ENCODE results near the gene NUTF2.
A peak's percentile ranks its signal among the peaks of the same experiment; 100 is the strongest.

Gene NUTF2

GRCh38 chr16:67873435-67874370, 27.0 kb downstream of the NUTF2 start:
- H3K4ac ChIP-seq (ENCODE audit: low read length): peak overlapping the region; percentile 56
- H3K23ac ChIP-seq (ENCODE audit: low read depth, low read length, poor library complexity): peak overlapping the region; percentile 99
- no peak overlapping the region for H2BK15ac ChIP-seq (ENCODE audit: low read length)
- peak overlapping the region; percentile 83 for H2AFZ ChIP-seq (ENCODE audit: low read length)
- peak overlapping the region; percentile 94 for H3K18ac ChIP-seq (ENCODE audit: low read length)
- peak overlapping the region; percentile 77 to 91 for H3K4me3 ChIP-seq (ENCODE audit: low read length in 2 of 2)
- WGBS, 2 donors (ENCODE audit: extremely low coverage in 2 of 2, insufficient read length in 2 of 2, insufficient replicate concordance in 1 of 2): no CpG with 5 or more reads among the region's 23 CpGs
- H3K27ac ChIP-seq (replicated peaks; ENCODE audit: low read length): no peak overlapping the region
- peak overlapping the region; percentile 95 for H3K9ac ChIP-seq (ENCODE audit: low read depth, low read length, poor library complexity)
- peaks cover 40 to 77% of the 10 kb centered on the region in 2 donors for H3K36me3 ChIP-seq (replicated peaks in 1 of 2; ENCODE audit: control insufficient read depth in 2 of 2, insufficient read depth in 2 of 2, low read length in 2 of 2)
- peaks cover 8 to 10% of the 10 kb centered on the region in 2 donors for H3K4me1 ChIP-seq (ENCODE audit: control insufficient read depth in 2 of 2, insufficient read depth in 1 of 2, low read depth in 1 of 2, low read length in 2 of 2)
- peak overlapping the region; percentile 5 for H4K91ac ChIP-seq (ENCODE audit: low read depth, low read length, poor library complexity)
- H4K8ac ChIP-seq (ENCODE audit: low read depth, low read length): no peak overlapping the region
- no peaks in the 10 kb centered on the region for H3K9me3 ChIP-seq (replicated peaks in 1 of 2; ENCODE audit: control insufficient read depth in 2 of 2, insufficient read depth in 1 of 2, low read depth in 1 of 2, low read length in 2 of 2)
- no peak overlapping the region for H2BK120ac ChIP-seq (ENCODE audit: low read depth, low read length)
- H2BK12ac ChIP-seq (ENCODE audit: low read length): no peak overlapping the region
- peak overlapping the region; percentile 12 for H3K14ac ChIP-seq (ENCODE audit: low read length)
- H2BK5ac ChIP-seq (ENCODE audit: low read length): peak overlapping the region; percentile 83
- peak overlapping the region; percentile 47 for H2AK5ac ChIP-seq (ENCODE audit: low read depth, low read length)
- DNase-seq (ENCODE audit: low spot score): no peak
- H3K27me3 ChIP-seq (ENCODE audit: control insufficient read depth in 3 of 3, insufficient read depth in 3 of 3, low read depth in 1 of 3, low read length in 3 of 3): no peaks in the 10 kb centered on the region
- peaks cover 8% of the 10 kb centered on the region for H3K79me1 ChIP-seq (ENCODE audit: low read depth, low read length)
- peak overlapping the region; percentile 83 for H3K4me2 ChIP-seq (ENCODE audit: insufficient read depth, low read length, poor library complexity, severe bottlenecking)

GRCh38 chr16:67874372-67874771, 27.6 kb downstream of the NUTF2 start:
- H3K4me3 ChIP-seq (ENCODE audit: low read length in 2 of 2): peak overlapping the region in 1 of 2 donors; percentile 77
- DNase-seq (ENCODE audit: low spot score): no peak
- H3K4me2 ChIP-seq (ENCODE audit: insufficient read depth, low read length, poor library complexity, severe bottlenecking): no peak overlapping the region
- no peak overlapping the region for H3K9ac ChIP-seq (ENCODE audit: low read depth, low read length, poor library complexity)
- no peak overlapping the region for H2BK5ac ChIP-seq (ENCODE audit: low read length)
- H3K18ac ChIP-seq (ENCODE audit: low read length): no peak overlapping the region
- no peak overlapping the region for H2AFZ ChIP-seq (ENCODE audit: low read length)
- H3K79me1 ChIP-seq (ENCODE audit: low read depth, low read length): peaks cover 8% of the 10 kb centered on the region
- no CpG with 5 or more reads among the region's 3 CpGs for WGBS, 2 donors (ENCODE audit: extremely low coverage in 2 of 2, insufficient read length in 2 of 2, insufficient replicate concordance in 1 of 2)
- no peaks in the 10 kb centered on the region for H3K9me3 ChIP-seq (replicated peaks in 1 of 2; ENCODE audit: control insufficient read depth in 2 of 2, insufficient read depth in 1 of 2, low read depth in 1 of 2, low read length in 2 of 2)
- peaks cover 8 to 10% of the 10 kb centered on the region in 2 donors for H3K4me1 ChIP-seq (ENCODE audit: control insufficient read depth in 2 of 2, insufficient read depth in 1 of 2, low read depth in 1 of 2, low read length in 2 of 2)
- H4K91ac ChIP-seq (ENCODE audit: low read depth, low read length, poor library complexity): no peak overlapping the region
- H2BK12ac ChIP-seq (ENCODE audit: low read length): no peak overlapping the region
- no peak overlapping the region for H2AK5ac ChIP-seq (ENCODE audit: low read depth, low read length)
- no peak overlapping the region for H3K14ac ChIP-seq (ENCODE audit: low read length)
- H3K27ac ChIP-seq (replicated peaks; ENCODE audit: low read length): no peak overlapping the region
- no peak overlapping the region for H2BK120ac ChIP-seq (ENCODE audit: low read depth, low read length)
- H3K4ac ChIP-seq (ENCODE audit: low read length): no peak overlapping the region
- no peak overlapping the region for H2BK15ac ChIP-seq (ENCODE audit: low read length)
- no peaks in the 10 kb centered on the region for H3K27me3 ChIP-seq (ENCODE audit: control insufficient read depth in 3 of 3, insufficient read depth in 3 of 3, low read depth in 1 of 3, low read length in 3 of 3)
- H4K8ac ChIP-seq (ENCODE audit: low read depth, low read length): no peak overlapping the region
- H3K23ac ChIP-seq (ENCODE audit: low read depth, low read length, poor library complexity): no peak overlapping the region
- peaks cover 45 to 77% of the 10 kb centered on the region in 2 donors for H3K36me3 ChIP-seq (replicated peaks in 1 of 2; ENCODE audit: control insufficient read depth in 2 of 2, insufficient read depth in 2 of 2, low read length in 2 of 2)

GRCh38 chr16:67877064-67877463, 30.3 kb downstream of the NUTF2 start:
- Histone ChIP-seq H3K9me3 (replicated peaks in 1 of 2; ENCODE audit: control insufficient read depth in 2 of 2, insufficient read depth in 1 of 2, low read depth in 1 of 2, low read length in 2 of 2) (peaks cover 0 to 1% of the 10 kb centered on the region in 2 donors), H3K4me1 (ENCODE audit: control insufficient read depth in 2 of 2, insufficient read depth in 1 of 2, low read depth in 1 of 2, low read length in 2 of 2) (peaks cover 8 to 10% of the 10 kb centered on the region in 2 donors), H3K27me3 (ENCODE audit: control insufficient read depth in 3 of 3, insufficient read depth in 3 of 3, low read depth in 1 of 3, low read length in 3 of 3) (no peaks in the 10 kb centered on the region), H2BK120ac (ENCODE audit: low read depth, low read length) (no peak overlapping the region), H2BK15ac (ENCODE audit: low read length) (no peak overlapping the region), H3K4me2 (ENCODE audit: insufficient read depth, low read length, poor library complexity, severe bottlenecking) (no peak overlapping the region), H3K4ac (ENCODE audit: low read length) (no peak overlapping the region), H3K79me1 (ENCODE audit: low read depth, low read length) (peaks cover 11% of the 10 kb centered on the region), H3K14ac (ENCODE audit: low read length) (no peak overlapping the region), H3K18ac (ENCODE audit: low read length) (no peak overlapping the region), H2AK5ac (ENCODE audit: low read depth, low read length) (no peak overlapping the region), H4K91ac (ENCODE audit: low read depth, low read length, poor library complexity) (no peak overlapping the region), H3K27ac (replicated peaks; ENCODE audit: low read length) (no peak overlapping the region), H4K8ac (ENCODE audit: low read depth, low read length) (no peak overlapping the region), H2BK12ac (ENCODE audit: low read length) (no peak overlapping the region), H3K9ac (ENCODE audit: low read depth, low read length, poor library complexity) (no peak overlapping the region), H2AFZ (ENCODE audit: low read length) (no peak overlapping the region), H3K36me3 (replicated peaks in 1 of 2; ENCODE audit: control insufficient read depth in 2 of 2, insufficient read depth in 2 of 2, low read length in 2 of 2) (peaks cover 58 to 79% of the 10 kb centered on the region in 2 donors), H3K23ac (ENCODE audit: low read depth, low read length, poor library complexity) (peak overlapping the region; percentile 1), H3K4me3 (ENCODE audit: low read length in 2 of 2) (no peak overlapping the region), H2BK5ac (ENCODE audit: low read length) (no peak overlapping the region)
- no peak for DNase-seq (ENCODE audit: low spot score)
- WGBS, 2 donors (ENCODE audit: extremely low coverage in 2 of 2, insufficient read length in 2 of 2, insufficient replicate concordance in 1 of 2): no CpG with 5 or more reads among the region's 11 CpGs

- peaks cover 14% of the 10 kb centered on the region for H3K79me1 ChIP-seq (ENCODE audit: low read depth, low read length)
- H3K9me3 ChIP-seq (replicated peaks in 1 of 2; ENCODE audit: control insufficient read depth in 2 of 2, insufficient read depth in 1 of 2, low read depth in 1 of 2, low read length in 2 of 2): peaks cover 0 to 1% of the 10 kb centered on the region in 2 donors
- H2BK15ac ChIP-seq (ENCODE audit: low read length): no peak overlapping the region
- H3K4me3 ChIP-seq (ENCODE audit: low read length in 2 of 2): no peak overlapping the region
- H3K4me2 ChIP-seq (ENCODE audit: insufficient read depth, low read length, poor library complexity, severe bottlenecking): no peak overlapping the region
- no peak overlapping the region for H2AFZ ChIP-seq (ENCODE audit: low read length)
- no peak overlapping the region for H3K18ac ChIP-seq (ENCODE audit: low read length)
- H2BK12ac ChIP-seq (ENCODE audit: low read length): no peak overlapping the region
- no peak overlapping the region for H4K8ac ChIP-seq (ENCODE audit: low read depth, low read length)
- no peaks in the 10 kb centered on the region for H3K27me3 ChIP-seq (ENCODE audit: control insufficient read depth in 3 of 3, insufficient read depth in 3 of 3, low read depth in 1 of 3, low read length in 3 of 3)
- no peak overlapping the region for H3K4ac ChIP-seq (ENCODE audit: low read length)
- DNase-seq (ENCODE audit: low spot score): no peak
- no peak overlapping the region for H3K14ac ChIP-seq (ENCODE audit: low read length)
- no peak overlapping the region for H3K27ac ChIP-seq (replicated peaks; ENCODE audit: low read length)
- no peak overlapping the region for H2BK5ac ChIP-seq (ENCODE audit: low read length)
- H2AK5ac ChIP-seq (ENCODE audit: low read depth, low read length): no peak overlapping the region
- no peak overlapping the region for H3K9ac ChIP-seq (ENCODE audit: low read depth, low read length, poor library complexity)
- H2BK120ac ChIP-seq (ENCODE audit: low read depth, low read length): no peak overlapping the region
- WGBS, 2 donors (ENCODE audit: extremely low coverage in 2 of 2, insufficient read length in 2 of 2, insufficient replicate concordance in 1 of 2): no CpG with 5 or more reads among the region's 6 CpGs
- H3K23ac ChIP-seq (ENCODE audit: low read depth, low read length, poor library complexity): no peak overlapping the region
- peaks cover 7 to 8% of the 10 kb centered on the region in 2 donors for H3K4me1 ChIP-seq (ENCODE audit: control insufficient read depth in 2 of 2, insufficient read depth in 1 of 2, low read depth in 1 of 2, low read length in 2 of 2)
- H3K36me3 ChIP-seq (replicated peaks in 1 of 2; ENCODE audit: control insufficient read depth in 2 of 2, insufficient read depth in 2 of 2, low read length in 2 of 2): peaks cover 70 to 85% of the 10 kb centered on the region in 2 donors
- no peak overlapping the region for H4K91ac ChIP-seq (ENCODE audit: low read depth, low read length, poor library complexity)
These were observed 31.5 kb downstream of the NUTF2 start for GRCh38 chr16:67878232-67878631.

All from neuronal stem cell (in vitro differentiated cells).